Activated T-helper 2 cell treated with anti-CD3 and anti-CD28 coated beads, Interferon-gamma antibody, Interleukin-2, Interleukin-4, amounts not matched to agents 10 μg/mL and 5 μg/mL and 100 μg/mL, durations not matched to agents 14 hours and 24 hours and 36 hours (primary cell): ENCODE results near the gene MUC5AC. TPM values are rescaled to one million over a fixed set of nuclear protein-coding genes. Genes with fewer than 3 reads are reported as not detected.
"Not testable (repeated sequence)": the region's sequence is repeated elsewhere in the genome, so short reads cannot be mapped to it uniquely, and the experiment has no call there.

Experiments
- DNase-seq: peaks from one replicate; pipeline ENCODE4 v3.0.0; 2021; ENCODE audit warnings: low spot score
- H3K27ac Mint-ChIP-seq: one replicate; pipeline ENCODE4 v1.8.0; 2021; ENCODE audit warnings: mixed read lengths
- H3K27me3 Mint-ChIP-seq: one replicate; pipeline ENCODE4 v1.8.0; 2021; ENCODE audit warnings: low read depth, mixed read lengths
- H3K36me3 Mint-ChIP-seq: one replicate; pipeline ENCODE4 v1.8.0; 2021; ENCODE audit warnings: low read depth, mixed read lengths
- H3K4me1 Mint-ChIP-seq: one replicate; pipeline ENCODE4 v1.8.0; 2021; ENCODE audit warnings: low read depth, mixed read lengths
- H3K4me3 Mint-ChIP-seq: one replicate; pipeline ENCODE4 v1.8.0; 2021; ENCODE audit warnings: low read depth, mild to moderate bottlenecking, moderate library complexity, mixed read lengths
- H3K9me3 Mint-ChIP-seq: one replicate; pipeline ENCODE4 v1.8.0; 2021; ENCODE audit warnings: mixed read lengths
- intact Hi-C: fragments of 100-400 bp; cut with micrococcal nuclease; formaldehyde crosslinking; loops from one replicate; pipeline ENCODE4 v1.15.1; 2023
- total RNA-seq: library from RNA; stranded (reverse); gene quantifications from 2 replicates; pipeline ENCODE4 v1.2.3, GENCODE V29; 2022

MUC5AC gene
- total RNA-seq, 1 donor from 2014 or later: not detected

- no peaks in the 10 kb centered on the region for H3K27me3 Mint-ChIP-seq
- no peaks in the 10 kb centered on the region for H3K9me3 Mint-ChIP-seq
- intact Hi-C loops: loop anchor here (5.0 kb wide), 2 partner anchors 314 to 369 kb away; partner anchors contain the start of gene DUSP8
- H3K4me1 Mint-ChIP-seq: no peaks in the 10 kb centered on the region
- no peak overlapping the region for H3K27ac Mint-ChIP-seq
- DNase-seq: no peak
- H3K36me3 Mint-ChIP-seq: no peaks in the 10 kb centered on the region
- H3K4me3 Mint-ChIP-seq: no peak overlapping the region
Measured at GRCh38 chr11:1203505-1204271, 45.9 kb downstream of the MUC5AC start.

- no peaks in the 10 kb centered on the region for H3K27me3 Mint-ChIP-seq
- H3K9me3 Mint-ChIP-seq: no peaks in the 10 kb centered on the region
- DNase-seq: no peak
- intact Hi-C loops: loop anchor here (5.0 kb wide), 2 partner anchors 313 to 368 kb away; partner anchors contain the start of gene DUSP8
- no peaks in the 10 kb centered on the region for H3K36me3 Mint-ChIP-seq
- H3K4me3 Mint-ChIP-seq: no peak overlapping the region
- no peak overlapping the region for H3K27ac Mint-ChIP-seq
- no peaks in the 10 kb centered on the region for H3K4me1 Mint-ChIP-seq
Measured at GRCh38 chr11:1204381-1205101, 46.8 kb downstream of the MUC5AC start.

GRCh38 chr11:1205121-1205986, 47.6 kb downstream of the MUC5AC start:
- no peak overlapping the region for H3K27ac Mint-ChIP-seq
- DNase-seq: no peak

GRCh38 chr11:1205987-1206331, 48.2 kb downstream of the MUC5AC start:
- intact Hi-C loops: no loop called here

More at GRCh38 chr11:1205121-1205986, 47.6 kb downstream of the MUC5AC start:
- H3K4me3 Mint-ChIP-seq: no peak overlapping the region
- H3K9me3 Mint-ChIP-seq: no peaks in the 10 kb centered on the region
- intact Hi-C loops: no loop called here
- no peaks in the 10 kb centered on the region for H3K4me1 Mint-ChIP-seq
- H3K36me3 Mint-ChIP-seq: no peaks in the 10 kb centered on the region
- H3K27me3 Mint-ChIP-seq: no peaks in the 10 kb centered on the region

GRCh38 chr11:1206391-1207271, 48.9 kb downstream of the MUC5AC start:
- intact Hi-C loops: no loop called here
- H3K4me3 Mint-ChIP-seq: no peak overlapping the region
- peaks cover 8% of the 10 kb centered on the region for H3K9me3 Mint-ChIP-seq
- no peaks in the 10 kb centered on the region for H3K4me1 Mint-ChIP-seq
- DNase-seq: no peak
- no peak overlapping the region for H3K27ac Mint-ChIP-seq
- H3K36me3 Mint-ChIP-seq: no peaks in the 10 kb centered on the region
- H3K27me3 Mint-ChIP-seq: peaks cover 4% of the 10 kb centered on the region

More at GRCh38 chr11:1205987-1206331, 48.2 kb downstream of the MUC5AC start:
- Mint-ChIP-seq H3K4me3 (no peak overlapping the region), H3K27me3 (no peaks in the 10 kb centered on the region), H3K9me3 (peaks cover 1% of the 10 kb centered on the region), H3K4me1 (no peaks in the 10 kb centered on the region), H3K36me3 (no peaks in the 10 kb centered on the region), H3K27ac (no peak overlapping the region)
- no peak for DNase-seq

- H3K9me3 Mint-ChIP-seq: peaks cover 12% of the 10 kb centered on the region
- H3K4me1 Mint-ChIP-seq: no peaks in the 10 kb centered on the region
- H3K36me3 Mint-ChIP-seq: no peaks in the 10 kb centered on the region
- no peak overlapping the region for H3K27ac Mint-ChIP-seq
- no peak for DNase-seq
- H3K4me3 Mint-ChIP-seq: no peak overlapping the region
- intact Hi-C loops: no loop called here
- H3K27me3 Mint-ChIP-seq: peaks cover 6% of the 10 kb centered on the region
Measured at GRCh38 chr11:1207401-1208143, 49.8 kb downstream of the MUC5AC start.

GRCh38 chr11:1208144-1208393, 50.3 kb downstream of the MUC5AC start:
- no peaks in the 10 kb centered on the region for H3K4me1 Mint-ChIP-seq
- H3K36me3 Mint-ChIP-seq: no peaks in the 10 kb centered on the region
- H3K27me3 Mint-ChIP-seq: peaks cover 6% of the 10 kb centered on the region
- no peak overlapping the region for H3K4me3 Mint-ChIP-seq
- DNase-seq: no peak
- H3K27ac Mint-ChIP-seq: no peak overlapping the region
- intact Hi-C loops: no loop called here
- peaks cover 12% of the 10 kb centered on the region for H3K9me3 Mint-ChIP-seq

GRCh38 chr11:1208394-1209261, 50.9 kb downstream of the MUC5AC start:
- peaks cover 12% of the 10 kb centered on the region for H3K9me3 Mint-ChIP-seq
- no peak overlapping the region for H3K4me3 Mint-ChIP-seq
- H3K4me1 Mint-ChIP-seq: no peaks in the 10 kb centered on the region
- intact Hi-C loops: no loop called here
- H3K36me3 Mint-ChIP-seq: no peaks in the 10 kb centered on the region
- no peak overlapping the region for H3K27ac Mint-ChIP-seq
- peaks cover 8% of the 10 kb centered on the region for H3K27me3 Mint-ChIP-seq
- no peak for DNase-seq

- Mint-ChIP-seq H3K27ac (no peak overlapping the region), H3K36me3 (no peaks in the 10 kb centered on the region), H3K27me3 (peaks cover 8% of the 10 kb centered on the region), H3K9me3 (peaks cover 12% of the 10 kb centered on the region), H3K4me3 (no peak overlapping the region), H3K4me1 (no peaks in the 10 kb centered on the region)
- intact Hi-C loops: no loop called here
- DNase-seq: no peak
Measured at GRCh38 chr11:1209371-1210057, 51.8 kb downstream of the MUC5AC start.

GRCh38 chr11:1211838-1212237, 54.1 kb downstream of the MUC5AC start:
- H3K4me3 Mint-ChIP-seq: no peak overlapping the region

GRCh38 chr11:1215826-1216225, 58.1 kb downstream of the MUC5AC start:
- intact Hi-C loops, H3K36me3 Mint-ChIP-seq, H3K4me1 Mint-ChIP-seq, DNase-seq, H3K4me3 Mint-ChIP-seq, H3K27ac Mint-ChIP-seq, H3K27me3 Mint-ChIP-seq: not testable (repeated sequence)
- H3K9me3 Mint-ChIP-seq: peaks cover 12% of the 10 kb centered on the region

More at GRCh38 chr11:1211838-1212237, 54.1 kb downstream of the MUC5AC start:
- no peak for DNase-seq
- Mint-ChIP-seq H3K9me3 (peaks cover 12% of the 10 kb centered on the region), H3K27ac (no peak overlapping the region), H3K27me3 (peaks cover 8% of the 10 kb centered on the region), H3K4me1 (no peaks in the 10 kb centered on the region), H3K36me3 (no peaks in the 10 kb centered on the region)
- intact Hi-C loops: no loop called here
